Measurements from ENCODE around the gene OR9A2.
A peak's percentile ranks its signal among the peaks of the same experiment; 100 is the strongest.

Gene OR9A2, protein sequence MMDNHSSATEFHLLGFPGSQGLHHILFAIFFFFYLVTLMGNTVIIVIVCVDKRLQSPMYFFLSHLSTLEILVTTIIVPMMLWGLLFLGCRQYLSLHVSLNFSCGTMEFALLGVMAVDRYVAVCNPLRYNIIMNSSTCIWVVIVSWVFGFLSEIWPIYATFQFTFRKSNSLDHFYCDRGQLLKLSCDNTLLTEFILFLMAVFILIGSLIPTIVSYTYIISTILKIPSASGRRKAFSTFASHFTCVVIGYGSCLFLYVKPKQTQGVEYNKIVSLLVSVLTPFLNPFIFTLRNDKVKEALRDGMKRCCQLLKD

DNA sequence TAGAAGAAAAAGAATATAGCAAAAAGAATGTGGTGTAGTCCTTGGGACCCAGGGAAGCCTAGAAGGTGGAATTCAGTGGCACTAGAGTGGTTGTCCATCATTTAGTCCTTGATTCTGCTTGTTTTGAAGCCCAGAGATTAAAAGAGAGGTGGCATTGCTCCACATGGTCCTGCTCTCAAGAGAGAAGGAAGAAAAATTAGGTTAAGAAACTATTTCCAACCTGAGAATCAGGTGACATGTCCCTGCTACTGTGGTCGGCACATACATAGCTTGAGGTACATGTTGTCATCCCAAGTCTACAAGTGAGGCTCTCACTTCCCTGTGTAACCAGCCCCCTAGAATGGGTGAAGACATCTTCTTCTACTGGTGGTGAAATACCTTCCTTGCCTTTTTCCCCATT lies at the start of gene OR9A2:
TSS of gene OR9A2 (minus strand) at position 101 of the 400 bp plus-strand sequence. CDS start at position 101, 0 bp downstream.
- DNase-seq = no peak

DNA sequence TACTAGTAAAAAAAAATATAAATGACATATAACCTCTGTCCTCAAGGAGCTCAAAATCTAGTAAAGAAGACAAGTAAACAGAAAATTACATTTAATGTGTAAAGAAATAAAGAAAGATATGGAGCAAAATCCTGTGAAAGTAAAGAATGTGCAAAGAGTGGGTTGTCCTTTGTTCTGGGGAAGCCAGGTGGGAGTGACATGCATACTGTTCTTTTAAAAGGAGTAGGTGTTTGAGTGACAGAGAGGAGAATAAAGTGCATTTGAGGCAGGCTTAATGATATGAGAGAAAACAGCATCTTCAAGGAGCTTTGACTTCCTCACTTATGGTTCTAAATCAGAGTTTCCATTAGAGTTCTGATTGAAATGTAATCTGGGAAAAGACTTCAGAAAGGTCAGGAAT lies 47.2 kb upstream of the OR9A2 start:
- DNase-seq = no peak

DNA sequence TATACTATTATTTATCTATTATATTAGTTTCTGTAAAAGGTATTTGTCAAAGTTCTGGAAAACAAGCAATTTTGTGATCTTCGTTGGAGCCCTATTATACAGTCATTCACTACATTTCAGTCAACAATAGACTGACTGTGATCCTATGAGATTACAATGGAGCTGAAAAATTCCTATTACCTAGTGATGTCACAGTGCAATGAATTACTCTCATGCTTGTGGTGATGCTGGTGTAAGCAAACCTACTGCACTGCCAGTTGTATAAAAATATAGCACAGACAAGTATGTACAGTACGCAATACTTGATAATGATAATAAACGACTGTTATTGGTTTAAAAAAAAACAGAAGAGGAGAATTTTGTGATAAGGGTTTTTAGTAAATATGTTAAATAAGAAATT lies 46.6 kb upstream of the OR9A2 start:
- DNase-seq = no peak

DNA sequence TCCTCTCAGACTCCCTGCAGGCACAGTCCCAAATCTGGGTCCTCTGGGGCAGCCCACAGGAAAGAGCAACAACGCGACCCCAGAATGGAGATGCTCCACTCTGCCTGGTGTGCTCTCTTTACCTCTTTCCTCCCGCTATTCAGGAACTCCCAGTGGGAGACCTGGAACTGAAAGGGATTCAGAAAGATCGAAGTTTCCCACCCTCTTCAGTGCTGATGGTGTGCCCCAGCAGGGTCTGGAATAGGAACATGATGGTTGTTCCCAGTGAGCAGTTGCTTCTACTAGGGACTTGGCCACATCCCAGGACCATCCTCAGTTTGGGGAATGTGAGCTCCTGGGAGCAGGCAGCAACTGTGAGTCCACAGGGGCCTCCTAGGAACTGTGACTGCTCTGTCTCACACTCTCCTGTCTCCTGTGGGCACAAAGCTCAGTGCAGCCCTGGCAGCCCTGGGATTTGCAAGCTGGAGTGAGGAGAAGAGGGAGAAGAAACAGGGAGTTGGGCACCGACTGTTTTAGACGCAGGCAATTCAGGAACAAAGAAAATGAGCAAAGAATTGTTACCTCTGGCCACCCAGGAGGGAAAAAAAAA lies 43.1 kb upstream of the OR9A2 start:
- DNase-seq = no peak

DNA sequence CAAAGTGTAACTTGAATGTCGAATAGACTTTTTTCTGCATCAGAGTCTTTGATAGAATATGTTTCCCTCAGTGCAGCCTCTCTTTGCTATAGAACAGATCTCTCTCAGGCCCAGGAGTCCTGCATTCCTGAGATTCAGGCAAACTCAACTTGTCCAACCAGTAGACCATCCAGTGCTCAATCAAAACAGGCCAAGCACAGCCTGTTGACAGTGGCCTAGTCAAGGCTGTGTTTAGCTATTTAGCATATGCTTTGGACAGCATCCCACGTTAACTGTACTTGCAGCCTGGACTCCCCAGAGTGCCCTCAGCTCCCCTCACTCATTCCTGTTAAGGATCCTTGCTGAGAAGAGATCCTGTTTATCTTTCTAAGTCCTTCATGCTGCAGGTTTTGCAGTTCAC lies 41.5 kb upstream of the OR9A2 start:
- DNase-seq = no peak

DNA sequence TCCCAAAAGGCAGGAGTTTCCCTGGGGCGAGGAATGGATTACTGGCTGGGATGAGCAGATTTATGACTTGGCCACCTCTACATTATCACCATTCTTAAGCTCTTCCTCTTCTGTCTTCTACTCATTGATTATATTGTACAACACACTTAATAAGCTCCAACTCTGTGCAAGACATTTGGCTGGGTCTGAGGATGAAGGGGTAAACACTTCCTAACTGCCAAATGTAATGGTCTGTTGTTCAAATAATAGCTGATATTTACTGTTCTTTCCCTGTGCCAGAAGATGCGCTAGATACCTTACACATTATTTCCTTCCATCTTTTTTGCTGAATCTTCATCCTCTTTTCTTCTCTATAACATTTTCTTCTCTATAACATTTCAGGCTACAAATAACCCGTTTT lies 36.8 kb upstream of the OR9A2 start:
- DNase-seq = no peak

DNA sequence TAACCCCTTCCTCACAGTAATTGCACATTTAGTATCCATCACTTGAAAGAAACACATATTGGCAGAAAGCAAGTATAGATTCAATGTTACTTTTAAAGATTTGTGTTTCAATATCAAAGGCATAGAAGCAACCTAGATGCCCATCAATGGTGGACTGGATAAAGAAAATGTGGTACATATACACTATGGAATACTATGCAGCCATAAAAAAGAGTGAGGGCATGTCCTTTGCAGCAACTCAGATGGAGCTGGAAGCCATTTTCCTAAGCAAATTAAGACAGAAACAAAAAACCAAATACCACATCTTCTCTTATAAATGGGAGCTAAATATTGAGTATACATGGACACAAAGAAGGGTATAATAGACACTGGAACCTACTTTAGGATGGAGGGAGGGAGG lies 28.8 kb upstream of the OR9A2 start:
- no peak for DNase-seq

DNA sequence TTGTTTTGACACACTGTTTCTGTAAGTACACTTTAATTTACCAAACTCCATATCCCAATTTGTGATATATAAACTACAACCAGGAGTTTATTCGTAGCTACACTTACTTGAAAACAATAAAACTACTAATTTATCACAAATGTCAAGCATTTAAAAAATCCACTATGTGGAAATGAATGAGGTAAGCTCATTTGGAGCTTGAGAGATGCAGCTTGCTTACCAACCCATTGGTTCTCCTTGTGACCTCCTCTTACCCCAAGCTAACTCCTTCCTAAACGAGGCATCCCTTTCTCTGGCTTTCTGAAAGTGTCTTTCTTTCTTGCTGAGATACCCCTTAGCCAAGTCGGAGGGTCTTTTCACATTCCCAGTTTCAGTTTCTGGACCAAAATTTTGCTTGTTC lies 27.7 kb upstream of the OR9A2 start:
- no peak for DNase-seq

DNA sequence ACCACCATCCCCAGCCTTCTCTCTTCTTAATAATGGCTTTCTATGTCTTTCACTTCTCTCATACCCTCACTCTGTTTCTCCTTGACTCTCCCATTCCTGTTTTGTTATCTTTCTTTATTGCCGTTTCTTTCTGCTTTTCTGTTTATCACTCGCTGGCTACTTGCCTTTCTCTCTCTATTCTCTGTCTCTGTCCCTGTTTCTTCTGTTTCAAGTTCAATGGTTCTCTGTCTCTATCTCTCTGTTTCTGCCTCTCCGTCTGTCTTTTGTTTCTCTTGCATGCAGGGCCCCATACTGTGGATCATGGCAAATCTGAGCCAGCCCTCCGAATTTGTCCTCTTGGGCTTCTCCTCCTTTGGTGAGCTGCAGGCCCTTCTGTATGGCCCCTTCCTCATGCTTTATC lies 25.1 kb upstream of the OR9A2 start, which contains the start of gene OR6V1:
TSS of gene OR6V1 (plus strand) at position 301 of the 400 bp plus-strand sequence. CDS start at position 301, 0 bp downstream.
- DNase-seq = no peak

DNA sequence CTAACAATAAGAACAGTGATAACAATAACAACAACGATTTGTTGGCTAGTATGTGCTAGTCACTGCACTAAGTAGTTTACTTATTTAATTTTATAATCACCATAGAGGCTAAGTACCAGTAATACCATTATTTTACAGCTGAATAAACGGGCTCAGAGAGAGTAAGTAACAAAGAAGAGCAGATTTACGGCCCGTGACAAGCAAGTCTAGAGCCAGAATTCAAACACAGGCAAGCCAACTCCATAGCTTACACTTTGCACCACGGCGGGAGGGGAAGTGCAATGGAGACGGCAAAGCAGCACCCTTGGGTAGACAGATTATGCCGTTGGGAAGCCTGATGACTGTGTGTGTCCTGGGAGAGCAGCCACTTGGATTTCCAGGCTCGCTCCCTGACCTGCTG lies 24.0 kb upstream of the OR9A2 start:
- DNase-seq = no peak

DNA sequence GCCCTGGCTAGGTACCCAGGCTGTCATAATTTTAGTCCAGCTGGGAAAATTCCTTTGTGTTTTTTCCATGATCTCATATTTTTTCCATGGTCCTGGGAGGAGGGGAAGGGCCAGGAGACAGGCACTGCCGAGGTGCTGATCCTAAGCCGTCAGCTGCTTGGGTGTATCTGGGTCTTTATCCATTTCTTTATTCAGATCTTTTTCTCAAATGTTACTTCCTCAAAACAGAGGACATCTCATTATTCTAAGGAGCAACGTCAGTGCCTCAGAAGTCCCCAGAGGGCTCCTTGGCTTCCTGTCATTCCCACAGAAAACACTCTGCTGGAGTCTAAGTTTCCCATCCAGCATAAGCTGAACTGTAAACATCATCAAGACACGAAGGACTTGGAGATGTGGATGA lies 22.4 kb upstream of the OR9A2 start:
- DNase-seq = no peak

DNA sequence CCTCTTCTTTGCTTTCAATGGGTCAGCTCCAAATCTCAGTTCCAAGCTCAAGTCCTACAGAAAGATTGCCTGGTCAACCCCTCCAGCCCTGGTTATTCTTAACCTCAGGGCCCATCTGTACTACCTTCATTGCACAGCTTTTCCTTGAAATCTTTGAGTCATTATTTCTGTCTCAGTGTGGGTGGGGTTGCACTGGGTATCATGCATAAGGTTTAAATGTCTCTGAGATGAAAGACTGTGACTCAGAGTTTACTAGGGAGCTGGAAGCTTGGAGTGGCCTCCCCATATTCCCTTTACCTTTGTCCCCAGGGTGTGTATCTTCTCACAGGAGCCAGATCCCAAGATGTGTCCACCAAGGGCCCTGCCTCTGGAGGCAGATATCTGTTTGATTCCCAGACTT lies 21.9 kb upstream of the OR9A2 start:
- DNase-seq = no peak

DNA sequence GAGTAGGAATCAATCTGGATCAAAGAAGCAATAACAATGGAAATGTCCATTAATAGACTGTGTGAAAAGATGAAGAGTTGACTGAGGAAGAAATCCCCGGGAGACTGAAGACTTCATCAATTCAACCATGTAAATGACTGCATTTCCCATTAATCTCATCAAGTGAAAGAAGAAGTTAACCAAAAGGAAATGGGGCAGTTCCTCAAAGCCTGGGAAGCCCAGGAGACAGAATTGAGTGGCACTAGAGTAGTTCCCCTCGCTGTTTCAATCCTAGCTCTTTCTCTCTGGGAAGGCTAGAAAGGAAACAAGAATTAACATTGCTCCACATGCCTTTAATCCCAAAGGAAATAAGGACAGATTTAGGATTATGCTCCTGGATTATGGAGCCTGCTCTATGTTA lies 20.4 kb upstream of the OR9A2 start:
- DNase-seq = no peak

DNA sequence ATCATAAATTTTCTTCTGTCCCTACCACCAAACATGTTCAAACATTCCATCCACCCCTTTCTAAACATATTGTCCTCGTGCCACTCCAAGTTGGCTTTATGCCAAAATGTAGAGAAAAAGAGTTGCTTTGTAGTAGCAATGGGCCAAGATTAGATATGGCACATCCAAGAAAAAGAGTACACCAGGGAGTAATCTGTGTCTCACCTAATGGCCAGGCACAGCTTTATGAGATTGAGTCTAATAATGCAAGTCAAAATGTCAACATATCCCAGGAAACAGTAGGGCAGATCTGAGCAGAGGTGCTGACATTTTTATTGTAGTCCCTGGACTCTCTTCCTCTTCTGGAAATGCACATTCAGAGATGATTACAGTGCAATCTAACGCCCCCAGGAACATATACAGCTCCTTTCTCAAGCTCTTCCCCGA lies 19.5 kb upstream of the OR9A2 start:
- DNase-seq = no peak

DNA sequence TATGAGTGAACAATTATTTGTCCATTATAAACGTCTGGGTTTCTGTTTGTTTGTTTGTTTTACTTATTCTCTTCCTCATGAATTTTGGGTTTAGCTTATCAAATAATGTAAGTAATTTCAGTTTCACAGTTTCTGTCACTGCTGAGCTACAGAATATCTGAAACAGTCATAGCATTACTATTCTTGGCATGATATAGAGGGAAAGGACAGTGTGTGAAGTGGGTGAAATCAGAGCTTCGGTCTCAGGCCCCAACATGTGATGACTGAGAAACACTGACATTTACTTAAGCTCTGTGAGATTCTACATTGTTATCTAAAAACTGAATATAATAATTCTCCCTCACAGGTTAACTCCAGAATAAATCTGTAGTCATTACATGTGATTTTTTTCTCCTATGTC lies 16.5 kb upstream of the OR9A2 start:
- peak; percentile 17 for DNase-seq

DNA sequence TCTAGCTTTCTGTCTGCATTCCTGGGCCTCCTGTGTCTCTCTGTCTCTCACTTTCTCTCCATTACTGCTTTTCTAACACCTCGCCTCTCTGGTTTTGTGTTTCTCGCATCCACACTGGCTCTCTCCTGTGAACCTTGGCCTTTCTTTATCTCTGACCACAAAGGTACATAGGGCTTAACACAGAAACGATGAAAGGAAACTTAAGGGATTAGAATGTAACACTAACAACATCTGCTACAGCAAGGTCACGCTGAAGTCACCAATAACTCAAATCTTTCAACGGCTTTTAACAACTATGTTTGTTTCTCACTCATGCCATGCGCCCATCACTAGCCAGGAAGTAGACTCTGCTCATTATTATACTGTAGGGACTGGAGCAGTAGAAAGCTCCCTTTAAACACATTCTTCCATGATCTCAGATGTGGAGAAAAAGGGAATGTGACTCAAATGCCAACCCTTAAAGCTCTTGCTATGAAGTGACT lies 15.9 kb upstream of the OR9A2 start:
- no peak for DNase-seq

DNA sequence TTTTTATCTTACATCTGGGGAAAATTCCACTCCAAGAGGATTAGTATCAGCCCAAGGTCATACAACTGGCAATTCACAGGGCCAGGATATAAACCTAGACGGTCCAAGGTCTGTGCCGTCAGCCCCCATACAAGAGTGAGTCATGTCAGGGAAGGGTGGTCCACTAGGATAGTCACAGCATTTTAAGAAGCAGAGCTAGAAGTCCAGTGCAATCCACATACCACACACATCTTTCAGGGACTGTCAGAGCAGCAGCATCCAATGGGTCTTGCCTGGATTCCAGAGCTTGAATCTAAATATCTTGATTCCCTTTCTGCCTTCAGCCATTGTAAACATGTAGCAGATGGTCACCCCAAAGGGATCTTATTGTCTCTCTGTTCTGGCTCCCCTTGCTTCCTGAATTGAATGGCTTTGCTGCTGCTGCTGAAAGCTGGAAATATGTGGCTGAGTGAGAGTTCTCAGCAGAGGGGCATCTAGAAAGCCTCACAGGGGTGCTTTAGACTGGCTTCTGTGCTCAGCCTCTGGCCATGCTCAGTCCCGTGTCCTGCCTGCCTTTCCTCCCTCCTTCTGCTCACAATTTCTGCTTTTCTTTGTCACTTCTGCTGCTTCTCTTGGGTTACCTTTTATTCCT lies 15.3 kb upstream of the OR9A2 start:
- peak; percentile 68 for DNase-seq

DNA sequence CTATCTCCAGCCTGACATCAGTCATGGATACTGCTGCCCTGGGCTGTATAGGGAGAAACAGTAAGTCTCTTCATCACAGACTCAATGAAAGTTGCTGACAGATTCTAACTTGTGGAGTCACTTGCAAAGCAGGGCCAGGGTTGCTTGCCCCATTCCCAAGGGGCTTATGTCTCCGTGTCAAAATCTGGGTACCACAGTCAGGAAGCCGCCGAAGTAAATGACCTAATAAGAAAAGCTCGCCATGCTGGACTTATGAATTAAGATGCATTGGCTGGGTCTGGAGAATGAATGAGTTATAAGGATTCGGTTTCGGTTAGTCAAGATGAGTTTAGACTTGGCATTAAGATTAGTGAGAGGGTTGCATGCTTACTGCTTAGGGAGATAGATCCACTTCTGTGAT lies 14.4 kb upstream of the OR9A2 start:
- no peak for DNase-seq

DNA sequence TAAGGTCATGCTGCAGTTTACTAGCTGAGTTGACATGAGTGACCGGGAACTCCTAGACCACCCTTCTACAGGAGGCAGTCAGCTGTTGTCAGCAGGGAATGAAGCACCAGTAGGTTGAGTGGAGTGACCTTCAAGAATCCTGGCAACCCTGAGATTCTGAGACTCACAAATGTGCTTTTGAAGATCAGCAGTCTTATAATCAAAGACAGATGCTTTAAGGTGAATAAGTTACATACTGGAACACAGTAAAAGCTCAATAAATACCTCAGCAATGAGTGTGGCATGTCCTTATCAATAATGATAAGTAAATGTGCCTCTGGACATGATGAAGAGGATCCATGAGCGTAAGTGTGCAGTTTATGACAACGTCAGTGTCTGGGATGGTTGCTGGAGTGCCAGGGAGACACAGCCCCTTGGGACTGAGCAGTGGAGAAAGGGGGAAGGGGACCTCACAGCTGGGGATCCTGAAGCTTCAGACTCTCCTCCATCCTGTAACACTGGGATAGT lies 13.3 kb upstream of the OR9A2 start:
- no peak for DNase-seq

DNA sequence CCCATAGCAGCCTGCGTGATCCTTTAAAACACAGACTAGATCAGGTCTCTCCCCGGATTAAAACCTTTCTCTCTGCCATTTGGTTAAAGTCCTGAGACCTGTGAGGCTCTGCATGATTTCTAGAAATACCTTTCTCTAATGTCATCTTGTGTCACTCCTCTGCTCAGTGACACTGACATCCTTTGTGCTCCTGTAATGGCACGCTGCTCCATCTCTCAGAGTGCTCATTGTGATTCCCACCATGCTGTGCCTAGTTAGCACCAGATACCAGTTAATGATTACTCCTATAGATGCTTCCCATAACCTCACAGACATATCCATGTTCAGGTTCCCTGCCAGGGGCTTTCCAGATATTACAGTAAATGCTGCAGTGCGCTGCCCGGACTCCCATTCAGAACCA lies 11.7 kb upstream of the OR9A2 start:
- DNase-seq = no peak

DNA sequence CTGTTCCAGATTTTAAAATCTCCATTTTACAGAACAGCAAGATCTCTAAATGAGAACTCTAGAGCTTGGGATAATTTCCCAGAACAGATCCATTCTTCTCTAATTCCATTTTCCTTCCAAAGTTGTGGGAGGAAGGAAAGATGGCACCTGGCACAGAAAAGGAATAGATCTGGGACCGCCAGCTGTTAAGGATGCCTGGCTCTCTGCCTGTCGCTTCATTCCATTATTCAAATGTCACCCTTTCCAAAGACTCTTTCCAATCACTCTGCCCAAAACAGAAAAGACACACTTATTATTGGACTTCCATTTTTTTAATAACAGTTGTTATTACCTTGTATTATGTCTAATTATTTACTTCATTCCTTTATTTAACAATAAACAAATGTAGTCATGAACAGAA lies 751 bp upstream of the OR9A2 start:
- no peak for DNase-seq

DNA sequence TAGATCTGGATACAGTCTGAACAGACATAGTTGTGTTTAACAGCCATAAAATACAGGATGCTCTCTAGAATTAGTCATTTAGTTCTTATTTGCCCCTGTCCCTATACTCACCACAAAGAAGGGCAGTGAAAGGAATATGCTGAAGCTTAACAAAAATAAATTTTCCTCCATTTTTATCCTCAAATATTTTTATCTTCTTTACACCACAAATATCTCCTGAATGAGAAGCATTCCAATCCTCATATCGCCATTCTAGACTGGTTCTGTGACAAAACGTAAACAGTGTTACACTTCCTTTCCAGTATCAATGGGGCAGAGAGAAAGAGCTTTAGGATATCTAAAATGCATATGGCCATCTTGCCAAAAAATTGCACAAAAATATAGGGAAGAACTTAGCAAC lies 1.6 kb downstream of the OR9A2 start:
- no peak for DNase-seq

DNA sequence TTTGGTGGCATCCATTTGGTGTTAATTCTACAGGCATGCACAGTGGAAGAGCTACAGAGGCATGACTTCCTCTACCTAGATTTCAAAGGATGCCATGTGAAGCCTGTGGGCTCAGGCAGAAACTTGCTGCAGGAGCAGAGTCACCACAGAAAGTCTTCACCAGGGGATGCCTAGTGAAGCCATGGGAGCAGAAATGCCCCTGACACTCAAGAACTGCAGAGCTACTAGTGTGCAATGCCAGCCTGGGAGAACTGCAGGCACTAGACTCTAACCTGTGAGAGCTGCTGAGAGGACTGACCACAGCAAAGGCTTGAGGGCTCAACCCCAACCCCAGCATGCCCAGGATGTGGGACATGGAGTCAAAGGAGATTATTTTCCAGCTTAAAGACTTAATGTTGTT lies 3.9 kb downstream of the OR9A2 start:
- DNase-seq = no peak

DNA sequence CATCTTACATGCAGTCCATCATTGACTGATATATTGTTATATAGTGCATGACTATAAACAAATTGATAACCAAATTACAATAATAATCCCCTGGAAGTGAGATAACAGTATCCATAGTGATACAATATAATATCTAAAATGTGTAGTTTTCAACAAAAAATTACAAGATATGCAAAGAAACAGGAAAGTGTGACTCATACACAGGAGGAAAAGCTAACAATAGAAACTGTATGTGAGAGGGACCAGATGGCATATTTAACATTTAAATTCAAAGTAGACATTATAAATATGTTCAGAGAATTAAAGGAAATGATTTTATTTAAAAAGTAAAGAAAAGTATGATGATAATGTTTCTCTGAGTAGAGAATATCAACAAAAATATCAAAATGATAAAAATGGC lies 8.0 kb downstream of the OR9A2 start:
- no peak for DNase-seq

Measured in amniotic stem cell (primary cell).